Peyer's patch (tissue), 4 donors: ENCODE results near the gene NHLRC2.

Source experiments
- POLR2A ChIP-seq, 2 donors: fragments of 450-650 bp; IDR thresholded peaks; one replicate each; pipeline ENCODE4 v1.5.1; 2017; ENCODE audit warnings: antibody characterized with exemption in 2 of 2, mild to moderate bottlenecking in 2 of 2, moderate library complexity in 2 of 2
- TF ChIP-seq, protein P1 (sequence below), 6 experiments: fragments of 450-650 bp in 4 of 6; fragments of 200-600 bp in 2 of 6; sonication (generic) in 1 of 6; IDR thresholded peaks; one replicate each; pipeline ENCODE4 v1.5.1; 2017 to 2019; ENCODE audit warnings: antibody characterized with exemption in 6 of 6, mild to moderate bottlenecking in 3 of 6, moderate library complexity in 1 of 6

GRCh38 chr10:113880236-113880635 is 25.8 kb downstream of the NHLRC2 start:
- TF ChIP-seq, protein P1, sequence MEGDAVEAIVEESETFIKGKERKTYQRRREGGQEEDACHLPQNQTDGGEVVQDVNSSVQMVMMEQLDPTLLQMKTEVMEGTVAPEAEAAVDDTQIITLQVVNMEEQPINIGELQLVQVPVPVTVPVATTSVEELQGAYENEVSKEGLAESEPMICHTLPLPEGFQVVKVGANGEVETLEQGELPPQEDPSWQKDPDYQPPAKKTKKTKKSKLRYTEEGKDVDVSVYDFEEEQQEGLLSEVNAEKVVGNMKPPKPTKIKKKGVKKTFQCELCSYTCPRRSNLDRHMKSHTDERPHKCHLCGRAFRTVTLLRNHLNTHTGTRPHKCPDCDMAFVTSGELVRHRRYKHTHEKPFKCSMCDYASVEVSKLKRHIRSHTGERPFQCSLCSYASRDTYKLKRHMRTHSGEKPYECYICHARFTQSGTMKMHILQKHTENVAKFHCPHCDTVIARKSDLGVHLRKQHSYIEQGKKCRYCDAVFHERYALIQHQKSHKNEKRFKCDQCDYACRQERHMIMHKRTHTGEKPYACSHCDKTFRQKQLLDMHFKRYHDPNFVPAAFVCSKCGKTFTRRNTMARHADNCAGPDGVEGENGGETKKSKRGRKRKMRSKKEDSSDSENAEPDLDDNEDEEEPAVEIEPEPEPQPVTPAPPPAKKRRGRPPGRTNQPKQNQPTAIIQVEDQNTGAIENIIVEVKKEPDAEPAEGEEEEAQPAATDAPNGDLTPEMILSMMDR (IDR thresholded peaks at IDR 0.05), result no peak
- no peak for TF ChIP-seq POLR2A (IDR thresholded peaks at IDR 0.05)
